PC-3 (cell line): Measurements from ENCODE around the gene ARSG. TPM values are rescaled to one million over a fixed set of nuclear protein-coding genes. Genes with fewer than 3 reads are reported as not detected.

ENCODE experiments used
- ATAC-seq: fragments of 200-7000 bp; cut with Tn5 transposase; 2 replicates; pipeline ENCODE4 v1.9.1; 2020; ENCODE audit warnings: mild to moderate bottlenecking, moderate library complexity
- BruUV-seq: library from RNA; stranded (reverse); fragments of 400-500 nt; replicated peaks from 2 replicates; lab custom pipeline; 2021; lab: Mats Ljungman, UMichigan
- CTCF ChIA-PET: fragments of 300-600 bp; sonication (Branson Sonifier 250); formaldehyde crosslinking; loops from one replicate; lab custom pipeline; 2022; ENCODE audit warnings: antibody characterized with exemption; lab: Charles Lee
- POLR2A ChIA-PET: fragments of 300-600 bp; sonication (Branson Sonifier 250); formaldehyde crosslinking; loops from one replicate; lab custom pipeline; 2022; ENCODE audit warnings: antibody characterized with exemption; ENCODE audit not compliant: unreplicated experiment; lab: Charles Lee
- DNase-seq: peaks from one replicate; pipeline ENCODE4 v3.0.0-alpha.2; 2015
- H2AFZ ChIP-seq: fragments of 300-600 bp; sonication (generic); 2 replicates; pipeline ENCODE4 v1.6.0; 2016; ENCODE audit warnings: antibody characterized with exemption, low read length
- H3F3A ChIP-seq: fragments of 300-600 bp; sonication (generic); one replicate; pipeline ENCODE4 v1.6.0; 2017; ENCODE audit warnings: antibody characterized with exemption, low read length, control low read depth, mild to moderate bottlenecking; ENCODE audit not compliant: unreplicated experiment
- H3K27ac ChIP-seq: fragments of 300-600 bp; sonication (generic); 2 replicates; pipeline ENCODE4 v1.5.1; 2016; ENCODE audit warnings: mild to moderate bottlenecking, low read length
- H3K27me3 ChIP-seq: fragments of 300-600 bp; sonication (generic); 2 replicates; pipeline ENCODE4 v1.6.1; 2016; ENCODE audit warnings: low read length, mixed read lengths
- H3K36me3 ChIP-seq: fragments of 300-600 bp; sonication (generic); 2 replicates; pipeline ENCODE4 v1.6.1; 2016; ENCODE audit warnings: low read depth, mixed run types, low read length, mixed read lengths
- H3K4me1 ChIP-seq: fragments of 300-600 bp; sonication (generic); 2 replicates; pipeline ENCODE4 v1.5.1; 2016; ENCODE audit warnings: low read length; ENCODE audit not compliant: insufficient read depth
- H3K4me2 ChIP-seq: fragments of 300-600 bp; sonication (generic); 2 replicates; pipeline ENCODE4 v1.6.0; 2016; ENCODE audit warnings: low read length
- H3K4me3 ChIP-seq: fragments of 300-600 bp; sonication (generic); 2 replicates; pipeline ENCODE4 v1.5.1; 2016; ENCODE audit warnings: mild to moderate bottlenecking, low read length, mixed read lengths
- H3K79me2 ChIP-seq: fragments of 300-600 bp; sonication (generic); 2 replicates; pipeline ENCODE4 v1.6.1; 2017; ENCODE audit warnings: low read length, mixed read lengths
- H3K9ac ChIP-seq: fragments of 300-600 bp; sonication (generic); 2 replicates; pipeline ENCODE4 v1.6.0; 2016; ENCODE audit warnings: mild to moderate bottlenecking, low read length
- H3K9me2 ChIP-seq: fragments of 300-600 bp; sonication (generic); replicated peaks from 2 replicates; pipeline ENCODE4 v1.6.1; 2016; ENCODE audit warnings: mixed run types, low read length, mixed read lengths
- H3K9me3 ChIP-seq: fragments of 300-600 bp; sonication (generic); 2 replicates; pipeline ENCODE4 v1.6.1; 2016; ENCODE audit warnings: low read length, mixed read lengths
- H4K20me1 ChIP-seq: fragments of 300-600 bp; sonication (generic); 2 replicates; pipeline ENCODE4 v1.6.1; 2016; ENCODE audit warnings: low read length, mixed read lengths
- CTCF ChIP-seq: fragments of 300-600 bp; sonication (generic); conservative IDR thresholded peaks from 2 replicates; pipeline ENCODE4 v1.5.1; 2017; ENCODE audit warnings: antibody characterized with exemption, low read depth, mild to moderate bottlenecking, low read length
- EZH2 ChIP-seq: fragments of 300-600 bp; sonication (generic); IDR thresholded peaks from one replicate; pipeline ENCODE4 v1.6.1; 2017; ENCODE audit warnings: antibody characterized with exemption, mild to moderate bottlenecking, low read length; ENCODE audit not compliant: unreplicated experiment
- EZH2phosphoT487 ChIP-seq: fragments of 300-600 bp; sonication (generic); IDR thresholded peaks from 2 replicates; pipeline ENCODE4 v1.6.1; 2018; ENCODE audit warnings: mild to moderate bottlenecking, antibody characterized with exemption, low read length, borderline replicate concordance
- intact Hi-C: fragments of 100-400 bp; cut with micrococcal nuclease; formaldehyde crosslinking; loops from 2 replicates; pipeline ENCODE4 v1.9.0; 2023
- total RNA-seq: library from RNA; depleted of rRNA; stranded (reverse); fragments of >200 nt; gene quantifications from 2 replicates; pipeline ENCODE4 v1.2.3, GENCODE V29; 2014

Gene ARSG
- total RNA-seq, 1 experiment from 2014 or later: 2.1 TPM

- no peaks in the 10 kb centered on the region for H3F3A ChIP-seq
- peaks cover 18% of the 10 kb centered on the region for H3K4me1 ChIP-seq
- H3K36me3 ChIP-seq: no peaks in the 10 kb centered on the region
- no peaks in the 10 kb centered on the region for H3K9me2 ChIP-seq
- DNase-seq (no peak), ATAC-seq (no peak)
- no peaks in the 10 kb centered on the region for H3K79me2 ChIP-seq
- H3K4me2 ChIP-seq: no peak overlapping the region
- H3K4me3 ChIP-seq: no peak overlapping the region
- no peaks in the 10 kb centered on the region for H3K9me3 ChIP-seq
- intact Hi-C loops: no loop called here
- no peak overlapping the region for H3K9ac ChIP-seq
- H4K20me1 ChIP-seq: no peaks in the 10 kb centered on the region
- TF ChIP-seq EZH2: no peak
- no peak for TF ChIP-seq CTCF
- TF ChIP-seq EZH2phosphoT487: no peak
- POLR2A ChIA-PET: no interaction called here
- H3K27me3 ChIP-seq: no peaks in the 10 kb centered on the region
- CTCF ChIA-PET: no interaction called here
- BruUV-seq: no TSS peak
- no peak overlapping the region for H2AFZ ChIP-seq
- H3K27ac ChIP-seq: no peak overlapping the region
These were observed 29.1 kb downstream of the ARSG start for GRCh38 chr17:68320311-68320865.

GRCh38 chr17:68320943-68321555, 29.8 kb downstream of the ARSG start:
- no peak overlapping the region for H3K27ac ChIP-seq
- H3K79me2 ChIP-seq: no peaks in the 10 kb centered on the region
- H3K9ac ChIP-seq: no peak overlapping the region
- no peaks in the 10 kb centered on the region for H3K9me2 ChIP-seq
- no peak for DNase-seq
- TF ChIP-seq CTCF (no peak), EZH2 (no peak), EZH2phosphoT487 (no peak)
- H4K20me1 ChIP-seq: no peaks in the 10 kb centered on the region
- no peaks in the 10 kb centered on the region for H3K36me3 ChIP-seq
- H3K4me3 ChIP-seq: no peak overlapping the region
- ChIA-PET CTCF (no interaction called here), POLR2A (no interaction called here)
- no peaks in the 10 kb centered on the region for H3K27me3 ChIP-seq
- H2AFZ ChIP-seq: no peak overlapping the region
- intact Hi-C loops: no loop called here
- no peak for ATAC-seq
- H3K4me2 ChIP-seq: no peak overlapping the region
- no peaks in the 10 kb centered on the region for H3F3A ChIP-seq
- no peaks in the 10 kb centered on the region for H3K9me3 ChIP-seq
- peaks cover 18% of the 10 kb centered on the region for H3K4me1 ChIP-seq
- no TSS peak for BruUV-seq

- Histone ChIP-seq H3K9ac (no peak overlapping the region), H3K4me3 (no peak overlapping the region), H4K20me1 (no peaks in the 10 kb centered on the region), H3K4me2 (no peak overlapping the region), H3K9me2 (no peaks in the 10 kb centered on the region), H3K79me2 (no peaks in the 10 kb centered on the region), H3F3A (no peaks in the 10 kb centered on the region), H3K9me3 (no peaks in the 10 kb centered on the region), H3K27me3 (no peaks in the 10 kb centered on the region), H3K4me1 (peaks cover 18% of the 10 kb centered on the region), H2AFZ (no peak overlapping the region), H3K27ac (no peak overlapping the region), H3K36me3 (no peaks in the 10 kb centered on the region)
- no TSS peak for BruUV-seq
- ChIA-PET POLR2A (no interaction called here), CTCF (no interaction called here)
- TF ChIP-seq CTCF: no peak
- no peak for TF ChIP-seq EZH2phosphoT487
- ATAC-seq (no peak), DNase-seq (no peak)
- intact Hi-C loops: no loop called here
These were observed 30.3 kb downstream of the ARSG start for GRCh38 chr17:68321556-68321954.
